GM20000 (cell line): ENCODE measurements around the gene HAT1.

Experiments
- DNase-seq: peaks from one replicate; pipeline ENCODE4 v3.0.0; 2012; ENCODE audit warnings: low spot score
- TF ChIP-seq, protein P1 (sequence below): IDR thresholded peaks from 2 replicates; pipeline ENCODE4 v1.5.1; 2012; ENCODE audit warnings: mild to moderate bottlenecking, control low read depth; ENCODE audit errors: extremely low read depth, missing control alignments

HAT1 gene

DNA sequence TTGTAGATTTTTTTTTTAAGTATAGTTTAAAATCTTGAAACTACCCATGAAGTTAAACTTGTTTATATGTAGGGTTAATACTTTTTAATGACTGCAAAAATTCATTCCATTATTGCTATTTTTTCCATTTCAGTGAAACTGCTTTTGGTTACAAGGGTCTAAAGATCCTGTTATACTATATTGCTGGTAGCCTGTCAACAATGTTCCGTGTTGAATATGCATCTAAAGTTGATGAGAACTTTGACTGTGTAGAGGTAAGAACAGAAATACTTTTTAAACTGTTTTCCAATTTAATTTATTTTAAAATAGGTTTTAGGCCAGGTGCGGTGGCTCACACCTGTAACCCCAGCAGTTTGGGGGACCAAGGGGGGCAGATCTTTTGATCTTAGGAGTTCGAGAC lies 30.5 kb downstream of the HAT1 start:
- no peak for DNase-seq
- TF ChIP-seq, protein P1, sequence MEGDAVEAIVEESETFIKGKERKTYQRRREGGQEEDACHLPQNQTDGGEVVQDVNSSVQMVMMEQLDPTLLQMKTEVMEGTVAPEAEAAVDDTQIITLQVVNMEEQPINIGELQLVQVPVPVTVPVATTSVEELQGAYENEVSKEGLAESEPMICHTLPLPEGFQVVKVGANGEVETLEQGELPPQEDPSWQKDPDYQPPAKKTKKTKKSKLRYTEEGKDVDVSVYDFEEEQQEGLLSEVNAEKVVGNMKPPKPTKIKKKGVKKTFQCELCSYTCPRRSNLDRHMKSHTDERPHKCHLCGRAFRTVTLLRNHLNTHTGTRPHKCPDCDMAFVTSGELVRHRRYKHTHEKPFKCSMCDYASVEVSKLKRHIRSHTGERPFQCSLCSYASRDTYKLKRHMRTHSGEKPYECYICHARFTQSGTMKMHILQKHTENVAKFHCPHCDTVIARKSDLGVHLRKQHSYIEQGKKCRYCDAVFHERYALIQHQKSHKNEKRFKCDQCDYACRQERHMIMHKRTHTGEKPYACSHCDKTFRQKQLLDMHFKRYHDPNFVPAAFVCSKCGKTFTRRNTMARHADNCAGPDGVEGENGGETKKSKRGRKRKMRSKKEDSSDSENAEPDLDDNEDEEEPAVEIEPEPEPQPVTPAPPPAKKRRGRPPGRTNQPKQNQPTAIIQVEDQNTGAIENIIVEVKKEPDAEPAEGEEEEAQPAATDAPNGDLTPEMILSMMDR, result no peak

- DNase-seq, result no peak
Observed at GRCh38 chr2:171956135-171956825, 34.0 kb downstream of the HAT1 start.

GRCh38 chr2:171957061-171957460 lies 34.8 kb downstream of the HAT1 start:
- TF ChIP-seq, protein P1, result no peak
- no peak for DNase-seq

More at GRCh38 chr2:171956135-171956825, 34.0 kb downstream of the HAT1 start:
- TF ChIP-seq, protein P1, result no peak

GRCh38 chr2:171958475-171958874 lies 36.2 kb downstream of the HAT1 start:
- TF ChIP-seq, protein P1, result no peak
- no peak for DNase-seq

GRCh38 chr2:171959998-171960397 lies 37.7 kb downstream of the HAT1 start:
- TF ChIP-seq, protein P1, result no peak
- no peak for DNase-seq

DNA sequence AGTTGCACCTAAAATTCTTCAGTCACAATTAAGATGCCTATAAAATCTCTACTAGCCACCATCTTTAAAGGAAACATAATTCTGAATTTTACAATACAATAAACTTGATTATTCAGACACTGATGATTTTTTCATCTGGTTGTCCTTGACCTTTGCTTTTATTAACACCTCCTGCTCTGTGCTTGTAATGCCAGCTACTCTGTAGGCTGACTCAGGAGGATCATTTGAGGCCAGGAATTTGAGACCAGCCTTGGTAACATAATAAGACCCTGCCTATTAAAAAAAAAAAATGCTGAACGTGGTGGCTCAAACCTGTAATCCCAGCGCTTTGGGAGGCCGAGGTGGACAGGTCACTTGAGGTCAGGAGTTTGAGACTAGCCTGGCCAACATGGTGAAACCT lies 38.3 kb downstream of the HAT1 start:
- no peak for DNase-seq
- TF ChIP-seq, protein P1, result no peak

- DNase-seq, result no peak
- TF ChIP-seq, protein P1, result no peak
Observed at GRCh38 chr2:171963198-171963597, 40.9 kb downstream of the HAT1 start.
